ENCODE data around the gene HMGXB4.

DNA sequence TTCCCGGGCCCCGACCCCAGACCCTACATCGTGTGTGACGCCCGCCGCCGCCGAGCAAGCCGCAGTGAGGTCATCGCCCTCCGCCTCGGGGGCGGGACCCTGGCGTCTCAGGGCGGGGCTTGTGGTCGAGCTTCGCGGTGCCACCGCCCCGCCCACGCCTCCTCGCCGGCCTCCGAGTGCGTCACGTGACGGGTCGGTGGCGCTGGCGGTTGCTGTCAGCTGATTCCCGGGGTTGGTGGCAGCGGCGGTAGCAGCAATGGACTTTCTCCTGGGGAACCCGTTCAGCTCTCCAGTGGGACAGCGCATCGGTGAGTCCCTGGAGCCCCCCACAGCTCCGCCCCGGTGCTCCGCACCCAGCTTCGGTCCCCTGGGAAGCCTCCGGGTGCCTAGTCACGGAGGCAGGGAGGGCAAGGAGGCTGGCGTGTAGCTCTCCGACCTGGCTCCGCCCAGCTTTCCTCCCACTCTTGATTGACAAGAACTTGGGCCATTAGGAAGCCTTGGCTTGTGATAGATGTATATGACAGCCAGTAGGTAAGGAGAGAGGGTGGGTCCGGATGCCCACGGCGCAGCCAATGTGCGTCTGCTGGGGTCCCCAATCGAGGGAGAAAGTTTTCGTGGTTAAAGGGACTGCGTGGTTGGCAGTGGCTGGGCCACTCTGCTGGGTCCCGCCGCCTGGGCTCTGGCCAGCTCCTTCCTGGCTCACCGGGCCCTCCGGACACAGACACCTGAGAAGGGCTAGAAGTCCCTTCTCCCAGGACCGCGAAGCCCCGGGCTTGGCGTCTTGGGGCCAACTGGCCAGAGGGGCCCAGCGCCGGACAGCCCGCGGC, 42.6 kb downstream of the HMGXB4 start, which contains the start of gene TOM1:
- peak; percentile 80 to 97 for TF ChIP-seq POLR2A (IDR thresholded peaks at IDR 0.05)
- TF ChIP-seq, protein P1, sequence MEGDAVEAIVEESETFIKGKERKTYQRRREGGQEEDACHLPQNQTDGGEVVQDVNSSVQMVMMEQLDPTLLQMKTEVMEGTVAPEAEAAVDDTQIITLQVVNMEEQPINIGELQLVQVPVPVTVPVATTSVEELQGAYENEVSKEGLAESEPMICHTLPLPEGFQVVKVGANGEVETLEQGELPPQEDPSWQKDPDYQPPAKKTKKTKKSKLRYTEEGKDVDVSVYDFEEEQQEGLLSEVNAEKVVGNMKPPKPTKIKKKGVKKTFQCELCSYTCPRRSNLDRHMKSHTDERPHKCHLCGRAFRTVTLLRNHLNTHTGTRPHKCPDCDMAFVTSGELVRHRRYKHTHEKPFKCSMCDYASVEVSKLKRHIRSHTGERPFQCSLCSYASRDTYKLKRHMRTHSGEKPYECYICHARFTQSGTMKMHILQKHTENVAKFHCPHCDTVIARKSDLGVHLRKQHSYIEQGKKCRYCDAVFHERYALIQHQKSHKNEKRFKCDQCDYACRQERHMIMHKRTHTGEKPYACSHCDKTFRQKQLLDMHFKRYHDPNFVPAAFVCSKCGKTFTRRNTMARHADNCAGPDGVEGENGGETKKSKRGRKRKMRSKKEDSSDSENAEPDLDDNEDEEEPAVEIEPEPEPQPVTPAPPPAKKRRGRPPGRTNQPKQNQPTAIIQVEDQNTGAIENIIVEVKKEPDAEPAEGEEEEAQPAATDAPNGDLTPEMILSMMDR (IDR thresholded peaks at IDR 0.05): peak in 1 of 6 experiments; percentile 7
